Nephron progenitor cell (in vitro differentiated cells): ENCODE measurements around the gene FAT2.

ENCODE experiments used
- DNase-seq: peaks from one replicate; pipeline ENCODE4 v3.0.0; 2021
- H3K27ac Mint-ChIP-seq: 2 replicates; pipeline ENCODE4 v1.8.0; 2021; ENCODE audit warnings: mild to moderate bottlenecking, moderate library complexity, mixed read lengths
- H3K27me3 Mint-ChIP-seq: 2 replicates; pipeline ENCODE4 v1.8.0; 2021; ENCODE audit warnings: mild to moderate bottlenecking, low read depth, mixed read lengths; ENCODE audit not compliant: poor library complexity
- H3K36me3 Mint-ChIP-seq: 2 replicates; pipeline ENCODE4 v1.8.0; 2021; ENCODE audit warnings: low read depth, mixed read lengths
- H3K4me1 Mint-ChIP-seq: 2 replicates; pipeline ENCODE4 v1.8.0; 2021; ENCODE audit warnings: mixed read lengths
- H3K4me3 Mint-ChIP-seq: 2 replicates; pipeline ENCODE4 v1.8.0; 2021; ENCODE audit warnings: mild to moderate bottlenecking, moderate library complexity, mixed read lengths
- H3K9me3 Mint-ChIP-seq: 2 replicates; pipeline ENCODE4 v1.8.0; 2021; ENCODE audit warnings: mild to moderate bottlenecking, moderate library complexity, mixed read lengths
- TF ChIP-seq, protein P1 (sequence below): fragments of 200-600 bp; sonication (generic); IDR thresholded peaks from 2 replicates; pipeline ENCODE4 v1.5.0; 2021; ENCODE audit warnings: antibody characterized with exemption

The FAT2 gene

DNA sequence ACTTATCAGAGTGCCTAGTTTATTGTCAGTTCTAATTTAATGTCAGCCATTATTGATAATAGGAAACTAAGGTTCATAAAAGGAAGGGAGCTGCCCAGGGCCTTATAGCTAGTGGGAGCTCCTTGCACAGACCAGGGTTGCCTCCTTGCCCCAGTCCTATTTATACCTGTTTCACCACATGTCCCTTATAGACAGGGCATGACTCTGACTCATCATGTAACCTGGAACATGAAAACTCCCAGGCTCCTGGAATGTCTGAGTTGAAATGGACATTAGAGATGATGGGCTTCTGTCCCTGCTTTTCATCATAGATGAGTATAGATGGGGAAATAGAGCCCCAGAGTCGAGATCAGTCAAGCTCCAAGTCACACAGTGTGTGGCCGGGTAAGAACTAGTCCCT is 21.1 kb downstream of the FAT2 start:
- peaks cover 5% of the 10 kb centered on the region for H3K4me1 Mint-ChIP-seq
- peaks cover 18% of the 10 kb centered on the region for H3K27me3 Mint-ChIP-seq
- no peak for DNase-seq
- H3K27ac Mint-ChIP-seq: no peak overlapping the region
- no peak overlapping the region for H3K4me3 Mint-ChIP-seq
- H3K9me3 Mint-ChIP-seq: peaks cover 3% of the 10 kb centered on the region
- H3K36me3 Mint-ChIP-seq: no peaks in the 10 kb centered on the region
- TF ChIP-seq, protein P1, sequence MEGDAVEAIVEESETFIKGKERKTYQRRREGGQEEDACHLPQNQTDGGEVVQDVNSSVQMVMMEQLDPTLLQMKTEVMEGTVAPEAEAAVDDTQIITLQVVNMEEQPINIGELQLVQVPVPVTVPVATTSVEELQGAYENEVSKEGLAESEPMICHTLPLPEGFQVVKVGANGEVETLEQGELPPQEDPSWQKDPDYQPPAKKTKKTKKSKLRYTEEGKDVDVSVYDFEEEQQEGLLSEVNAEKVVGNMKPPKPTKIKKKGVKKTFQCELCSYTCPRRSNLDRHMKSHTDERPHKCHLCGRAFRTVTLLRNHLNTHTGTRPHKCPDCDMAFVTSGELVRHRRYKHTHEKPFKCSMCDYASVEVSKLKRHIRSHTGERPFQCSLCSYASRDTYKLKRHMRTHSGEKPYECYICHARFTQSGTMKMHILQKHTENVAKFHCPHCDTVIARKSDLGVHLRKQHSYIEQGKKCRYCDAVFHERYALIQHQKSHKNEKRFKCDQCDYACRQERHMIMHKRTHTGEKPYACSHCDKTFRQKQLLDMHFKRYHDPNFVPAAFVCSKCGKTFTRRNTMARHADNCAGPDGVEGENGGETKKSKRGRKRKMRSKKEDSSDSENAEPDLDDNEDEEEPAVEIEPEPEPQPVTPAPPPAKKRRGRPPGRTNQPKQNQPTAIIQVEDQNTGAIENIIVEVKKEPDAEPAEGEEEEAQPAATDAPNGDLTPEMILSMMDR: no peak

GRCh38 chr5:151569132-151570046 is 21.7 kb downstream of the FAT2 start:
- peaks cover 5% of the 10 kb centered on the region for H3K4me1 Mint-ChIP-seq
- no peaks in the 10 kb centered on the region for H3K36me3 Mint-ChIP-seq
- H3K27ac Mint-ChIP-seq: no peak overlapping the region
- no peak overlapping the region for H3K4me3 Mint-ChIP-seq
- TF ChIP-seq, protein P1: no peak
- peaks cover 3% of the 10 kb centered on the region for H3K9me3 Mint-ChIP-seq
- peaks cover 18% of the 10 kb centered on the region for H3K27me3 Mint-ChIP-seq
- DNase-seq: no peak

DNA sequence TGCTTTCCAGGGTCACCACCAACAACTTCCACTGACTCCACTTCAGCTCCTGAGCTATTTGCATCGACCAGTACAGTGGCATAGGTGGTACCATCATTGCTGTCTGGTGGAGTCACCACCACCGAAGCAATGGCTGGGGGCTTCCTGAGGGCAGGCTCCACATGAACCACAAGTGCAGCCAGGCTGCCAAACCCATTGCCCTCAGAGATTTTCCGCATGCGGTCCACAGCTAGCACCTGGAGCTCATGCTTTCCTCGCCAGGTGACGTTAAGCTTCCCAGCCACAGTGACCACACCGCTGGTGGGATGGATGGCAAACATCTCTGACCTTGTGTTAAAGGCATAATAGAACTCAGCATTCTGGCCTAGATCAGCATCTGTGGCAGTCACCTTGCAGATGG is 23.1 kb downstream of the FAT2 start:
- Mint-ChIP-seq H3K9me3 (peaks cover 3% of the 10 kb centered on the region), H3K36me3 (no peaks in the 10 kb centered on the region)
- TF ChIP-seq, protein P1: no peak

GRCh38 chr5:151565971-151566370 is 25.2 kb downstream of the FAT2 start:
- DNase-seq: no peak
- H3K27ac Mint-ChIP-seq: no peak overlapping the region
- peaks cover 5% of the 10 kb centered on the region for H3K4me1 Mint-ChIP-seq
- H3K9me3 Mint-ChIP-seq: peaks cover 3% of the 10 kb centered on the region
- TF ChIP-seq, protein P1: no peak
- H3K4me3 Mint-ChIP-seq: no peak overlapping the region
- H3K27me3 Mint-ChIP-seq: peaks cover 24% of the 10 kb centered on the region
- no peaks in the 10 kb centered on the region for H3K36me3 Mint-ChIP-seq

More for the DNA sequence above, 23.1 kb downstream of the FAT2 start:
- no peak overlapping the region for H3K27ac Mint-ChIP-seq
- no peak for DNase-seq
- H3K4me3 Mint-ChIP-seq: no peak overlapping the region
- H3K4me1 Mint-ChIP-seq: peaks cover 5% of the 10 kb centered on the region
- H3K27me3 Mint-ChIP-seq: peaks cover 12% of the 10 kb centered on the region

GRCh38 chr5:151562019-151562707 is 29.0 kb downstream of the FAT2 start:
- no peak overlapping the region for H3K27ac Mint-ChIP-seq
- H3K9me3 Mint-ChIP-seq: peaks cover 2% of the 10 kb centered on the region
- no peaks in the 10 kb centered on the region for H3K4me1 Mint-ChIP-seq
- TF ChIP-seq, protein P1: no peak
- H3K36me3 Mint-ChIP-seq: no peaks in the 10 kb centered on the region
- no peak for DNase-seq
- H3K4me3 Mint-ChIP-seq: no peak overlapping the region
- H3K27me3 Mint-ChIP-seq: peaks cover 21% of the 10 kb centered on the region
